SK-N-SH (cell line): ENCODE results near the gene NFIX. TPM values are rescaled to one million over a fixed set of nuclear protein-coding genes. Genes with fewer than 3 reads are reported as not detected.

ENCODE experiments used
- CTCF ChIA-PET: fragments of 300-600, 350-600 bp; formaldehyde crosslinking; extraction: SDS; loops from one replicate; lab custom pipeline; 2021; lab: Yijun Ruan, JAX
- POLR2A ChIA-PET: fragments of 350-600 bp; sonication (Branson Sonifier 250); formaldehyde crosslinking; extraction: SDS; loops from one replicate; lab custom pipeline; 2020; ENCODE audit warnings: antibody characterized with exemption, inconsistent platforms; lab: Yijun Ruan, JAX
- DNase-seq: peaks from one replicate; pipeline ENCODE4 v3.0.0; 2012
- H2AFZ ChIP-seq: fragments of 200-600 bp; sonication (generic); 2 replicates; pipeline ENCODE4 v1.8.1; 2016; ENCODE audit warnings: antibody characterized with exemption, mild to moderate bottlenecking, low read depth
- H3F3A ChIP-seq: fragments of 200-600 bp; sonication (generic); replicated peaks from 2 replicates; pipeline ENCODE3; 2016; ENCODE audit warnings: antibody characterized with exemption, mild to moderate bottlenecking; ENCODE audit not compliant: insufficient read depth
- H3K27ac ChIP-seq, 2 experiments: fragments of 200-500 bp in 1 of 2; fragments of 200-600 bp in 1 of 2; sonication (Bioruptor generic) in 1 of 2; sonication (generic), shearing (Covaris generic) in 1 of 2; 2 replicates each; pipeline versions ENCODE4 v1.5.1 to v1.6.1; 2014 to 2016; ENCODE audit warnings: low read depth in 2 of 2, inconsistent platforms in 1 of 2, low read length in 1 of 2, mild to moderate bottlenecking in 1 of 2, mixed read lengths in 1 of 2
- H3K27me3 ChIP-seq: fragments of 200-600 bp; sonication (generic), shearing (Covaris generic); 2 replicates; pipeline ENCODE4 v1.6.1; 2016; ENCODE audit warnings: mixed run types; ENCODE audit not compliant: insufficient read depth
- H3K36me3 ChIP-seq, 2 experiments: fragments of 200-500 bp in 1 of 2; fragments of 200-600 bp in 1 of 2; sonication (Bioruptor generic) in 1 of 2; sonication (generic) in 1 of 2; replicated peaks in 1 of 2; 2 replicates each; pipeline versions ENCODE3 to v1.5.1; 2014 to 2016; ENCODE audit warnings: low read length in 1 of 2, mild to moderate bottlenecking in 1 of 2; ENCODE audit not compliant: insufficient read depth in 2 of 2, control insufficient read depth in 1 of 2
- H3K4me1 ChIP-seq, 2 experiments: fragments of 200-500 bp in 1 of 2; fragments of 200-600 bp in 1 of 2; sonication (Bioruptor generic) in 1 of 2; sonication (generic), shearing (Covaris generic) in 1 of 2; 2 replicates each; pipeline versions ENCODE4 v1.5.1 to v1.6.1; 2014 to 2016; ENCODE audit warnings: low read depth in 1 of 2, low read length in 1 of 2, mixed run types in 1 of 2; ENCODE audit not compliant: insufficient read depth in 2 of 2, control insufficient read depth in 1 of 2
- H3K4me2 ChIP-seq: fragments of 200-600 bp; sonication (generic), shearing (Covaris generic); 2 replicates; pipeline ENCODE4 v1.6.1; 2017; ENCODE audit warnings: mixed run types
- H3K4me3 ChIP-seq, 2 experiments: fragments of 200-500 bp in 1 of 2; fragments of 200-600 bp in 1 of 2; sonication (Bioruptor generic) in 1 of 2; sonication (generic), shearing (Covaris generic) in 1 of 2; 2 replicates each; pipeline versions ENCODE4 v1.5.1 to v1.8.1; 2014 to 2016; ENCODE audit warnings: low read depth in 2 of 2, inconsistent platforms in 1 of 2, low read length in 1 of 2, mild to moderate bottlenecking in 1 of 2, mixed read lengths in 1 of 2, moderate library complexity in 1 of 2
- H3K79me2 ChIP-seq: fragments of 200-600 bp; sonication (generic); 2 replicates; pipeline ENCODE4 v1.8.1; 2017; ENCODE audit warnings: mild to moderate bottlenecking; ENCODE audit not compliant: insufficient read depth
- H3K9ac ChIP-seq: fragments of 200-600 bp; sonication (generic); 2 replicates; pipeline ENCODE4 v1.6.1; 2017; ENCODE audit warnings: mixed run types
- H3K9me2 ChIP-seq: fragments of 200-600 bp; sonication (generic); 2 replicates; pipeline ENCODE4 v1.6.1; 2017; ENCODE audit warnings: mixed run types
- H3K9me3 ChIP-seq: fragments of 200-600 bp; sonication (generic); 2 replicates; pipeline ENCODE4 v1.6.1; 2017; ENCODE audit warnings: mixed run types, mild to moderate bottlenecking, moderate library complexity
- H4K20me1 ChIP-seq: fragments of 200-600 bp; sonication (generic); 2 replicates; pipeline ENCODE4 v1.6.1; 2017; ENCODE audit warnings: mild to moderate bottlenecking, mixed run types; ENCODE audit not compliant: insufficient read depth
- CHD2 ChIP-seq: fragments of 150-350 bp; IDR thresholded peaks from 2 replicates; pipeline ENCODE4 v1.6.1; 2018; ENCODE audit warnings: low read length; ENCODE audit not compliant: partially characterized antibody
- CTCF ChIP-seq: fragments of 200-600 bp; sonication (generic); IDR thresholded peaks from 2 replicates; pipeline ENCODE4 v1.6.1; 2017; ENCODE audit warnings: antibody characterized with exemption, mild to moderate bottlenecking, moderate library complexity
- FOXJ3 ChIP-seq: sonication (generic); formaldehyde crosslinking; IDR thresholded peaks from 2 replicates; pipeline ENCODE4 v1.5.1; 2020; ENCODE audit warnings: mild to moderate bottlenecking, missing genetic modification reagents
- NFIC ChIP-seq: IDR thresholded peaks from 2 replicates; pipeline ENCODE4 v1.4.0; 2012; ENCODE audit warnings: borderline replicate concordance
- RCOR1 ChIP-seq: fragments of 150-350 bp; IDR thresholded peaks from 2 replicates; pipeline ENCODE4 v1.6.1; 2017; ENCODE audit warnings: antibody characterized with exemption, low read length
- RFX5 ChIP-seq: IDR thresholded peaks from 2 replicates; pipeline ENCODE4 v1.6.1; 2012; ENCODE audit warnings: mild to moderate bottlenecking, improper control_type of control experiment, low read length
- RXRA ChIP-seq: IDR thresholded peaks from 2 replicates; pipeline ENCODE4 v1.4.0; 2012; ENCODE audit warnings: low read depth, mild to moderate bottlenecking, borderline replicate concordance
- USF2 ChIP-seq: fragments of 150-350 bp; IDR thresholded peaks from 2 replicates; pipeline ENCODE4 v1.6.1; 2017; ENCODE audit warnings: antibody characterized with exemption, low read length, low read depth, borderline replicate concordance
- WGBS: methylation state at CpG from one replicate; pipeline ENCODE4 v1.1.6; 2017; ENCODE audit warnings: low lambda C conversion rate; 5-methylcytosine and 5-hydroxymethylcytosine counted together
- polyA plus RNA-seq, 3 experiments: library from polyadenylated mRNA; depleted of rRNA; stranded (reverse); fragments of >200 nt; gene quantifications; 2 replicates each; pipeline ENCODE4 v1.2.3, GENCODE V29; 2012

The NFIX gene
- polyA plus RNA-seq, 1 of the 3 experiments (the other 2 are of a cell fraction), result 14.8 TPM

- WGBS, result 97% methylated on average over 14 of the region's 28 CpGs
- H3K79me2 ChIP-seq, result peaks cover 11% of the 10 kb centered on the region; the same call in 1 of the 2 replicates
- no peak overlapping the region for H2AFZ ChIP-seq
- TF ChIP-seq RFX5 (no peak), USF2 (no peak), RCOR1 (no peak), NFIC (no peak), FOXJ3 (CRISPR knock-in tag) (no peak), CHD2 (no peak)
- CTCF ChIA-PET, result interaction anchor here (0.8 to 4.2 kb wide), 11 partner anchors 10 to 87 kb away, joined by 3 to 26 read pairs (median 5); no protein-coding TSS in a partner anchor
- no peak overlapping the region for H3K4me3 ChIP-seq
- no peak overlapping the region for H3K4me2 ChIP-seq
- H3K27me3 ChIP-seq, result no peaks in the 10 kb centered on the region
- no peaks in the 10 kb centered on the region for H3K36me3 ChIP-seq
- no peak overlapping the region for H3K9ac ChIP-seq
- no peak overlapping the region for H3K27ac ChIP-seq
- peak; percentile 27 for DNase-seq
- H3K9me2 ChIP-seq, result no peaks in the 10 kb centered on the region
- H3F3A ChIP-seq, result no peaks in the 10 kb centered on the region
- peaks cover 8% of the 10 kb centered on the region; the same call in 1 of the 2 replicates for H4K20me1 ChIP-seq
- H3K9me3 ChIP-seq, result no peaks in the 10 kb centered on the region
- POLR2A ChIA-PET, result interaction anchor here (0.7 kb wide), 1 partner anchor 19 kb away, joined by 3 read pairs; no protein-coding TSS in a partner anchor
- no peaks in the 10 kb centered on the region for H3K4me1 ChIP-seq
These were observed 11.4 kb downstream of the NFIX start for GRCh38 chr19:13006431-13007281.

GRCh38 chr19:13007292-13008045 is 12.2 kb downstream of the NFIX start:
- CTCF ChIA-PET, result interaction anchor here (2.4 to 4.2 kb wide), 4 partner anchors 25 to 86 kb away, joined by 16 to 26 read pairs (median 20); no protein-coding TSS in a partner anchor
- peaks cover 8% of the 10 kb centered on the region; the same call in 1 of the 2 replicates for H4K20me1 ChIP-seq

More at GRCh38 chr19:13007292-13008045, 12.2 kb downstream of the NFIX start:
- H3K36me3 ChIP-seq, result no peaks in the 10 kb centered on the region
- H3K9me3 ChIP-seq, result no peaks in the 10 kb centered on the region
- H3K9ac ChIP-seq, result no peak overlapping the region
- H3F3A ChIP-seq, result no peaks in the 10 kb centered on the region
- H3K9me2 ChIP-seq, result no peaks in the 10 kb centered on the region
- H3K4me2 ChIP-seq, result no peak overlapping the region
- H2AFZ ChIP-seq, result no peak overlapping the region
- H3K4me1 ChIP-seq, result no peaks in the 10 kb centered on the region
- peak; percentile 42 for DNase-seq
- 88% methylated on average over 16 of the region's 17 CpGs for WGBS
- no peaks in the 10 kb centered on the region for H3K27me3 ChIP-seq
- H3K27ac ChIP-seq, result no peak overlapping the region
- no peak overlapping the region for H3K4me3 ChIP-seq
- TF ChIP-seq CTCF, result peak; percentile 20; the same call in 1 of the 2 replicates
- TF ChIP-seq RXRA, result no peak
- H3K79me2 ChIP-seq, result peaks cover 7% of the 10 kb centered on the region; the same call in 1 of the 2 replicates
- POLR2A ChIA-PET, result interaction anchor here (0.7 kb wide), 1 partner anchor 19 kb away, joined by 3 read pairs; no protein-coding TSS in a partner anchor
